HUES64 (cell line): ENCODE data around the gene LMO7.
"Not testable (repeated sequence)": the region's sequence is repeated elsewhere in the genome, so short reads cannot be mapped to it uniquely, and the experiment has no call there.

Experiments used
- H3K27ac ChIP-seq: 2 replicates; pipeline ENCODE4 v1.7.0; 2013; ENCODE audit warnings: low read depth, low read length, inconsistent platforms
- H3K27me3 ChIP-seq: 2 replicates; pipeline ENCODE4 v1.6.1; 2013; ENCODE audit warnings: mild to moderate bottlenecking, low read length; ENCODE audit not compliant: insufficient read depth
- H3K36me3 ChIP-seq: 2 replicates; pipeline ENCODE4 v1.6.1; 2013; ENCODE audit warnings: mild to moderate bottlenecking, low read length; ENCODE audit not compliant: insufficient read depth
- H3K4me1 ChIP-seq: 2 replicates; pipeline ENCODE4 v1.6.1; 2013; ENCODE audit warnings: mild to moderate bottlenecking, low read length, moderate library complexity; ENCODE audit not compliant: insufficient read depth
- H3K4me3 ChIP-seq: 2 replicates; pipeline ENCODE4 v1.5.1; 2013; ENCODE audit warnings: mild to moderate bottlenecking, low read length, moderate library complexity
- H3K9ac ChIP-seq: 2 replicates; pipeline ENCODE4 v1.6.1; 2013; ENCODE audit warnings: mild to moderate bottlenecking, low read depth, low read length
- H3K9me3 ChIP-seq: 2 replicates; pipeline ENCODE4 v1.6.1; 2013; ENCODE audit warnings: low read depth, low read length; ENCODE audit not compliant: insufficient read depth
- WGBS: fragments of 150-250, 120-280 bp; methylation state at CpG from one replicate; pipeline ENCODE4 v1.1.7; 2013; ENCODE audit warnings: missing lambda C conversion rate; 5-methylcytosine and 5-hydroxymethylcytosine counted together

LMO7 gene

GRCh38 chr13:75790198-75790970, 154.3 kb downstream of the LMO7 start:
- Histone ChIP-seq H3K4me1 (no peaks in the 10 kb centered on the region), H3K4me3 (no peak overlapping the region), H3K27ac (no peak overlapping the region), H3K9me3 (no peaks in the 10 kb centered on the region), H3K36me3 (no peaks in the 10 kb centered on the region), H3K9ac (no peak overlapping the region), H3K27me3 (no peaks in the 10 kb centered on the region)
- 99% methylated on average over 4 of the region's 4 CpGs for WGBS

- Histone ChIP-seq H3K9ac (no peak overlapping the region), H3K9me3 (no peaks in the 10 kb centered on the region), H3K27ac (no peak overlapping the region), H3K4me3 (no peak overlapping the region), H3K36me3 (no peaks in the 10 kb centered on the region), H3K4me1 (0 out of 2 replicates have a peak, but pooled peaks cover 2% of the 10 kb centered on the region), H3K27me3 (no peaks in the 10 kb centered on the region)
- WGBS, result 89% methylated on average over 3 of the region's 3 CpGs
Measured at GRCh38 chr13:75792526-75793187, 156.5 kb downstream of the LMO7 start.

GRCh38 chr13:75793188-75793567, 157.0 kb downstream of the LMO7 start:
- H3K4me1 ChIP-seq, H3K27me3 ChIP-seq, H3K9me3 ChIP-seq, H3K27ac ChIP-seq, H3K36me3 ChIP-seq, H3K9ac ChIP-seq, H3K4me3 ChIP-seq: not testable (repeated sequence)
- 93% methylated on average over 9 of the region's 9 CpGs for WGBS

GRCh38 chr13:75794663-75795062, 158.5 kb downstream of the LMO7 start:
- H3K27me3 ChIP-seq, result no peaks in the 10 kb centered on the region
- WGBS, result 100% methylated on average over 1 of the region's 1 CpG

GRCh38 chr13:75795274-75795673, 159.1 kb downstream of the LMO7 start:
- WGBS, result 84% methylated on average over 1 of the region's 2 CpGs
- Histone ChIP-seq H3K4me1 (peaks cover 4% of the 10 kb centered on the region), H3K27me3 (no peaks in the 10 kb centered on the region)

More at GRCh38 chr13:75794663-75795062, 158.5 kb downstream of the LMO7 start:
- Histone ChIP-seq H3K9me3 (no peaks in the 10 kb centered on the region), H3K4me1 (0 out of 2 replicates have a peak, but pooled peaks cover 2% of the 10 kb centered on the region), H3K27ac (no peak overlapping the region), H3K9ac (no peak overlapping the region), H3K36me3 (no peaks in the 10 kb centered on the region), H3K4me3 (no peak overlapping the region)

GRCh38 chr13:75796825-75797224, 160.7 kb downstream of the LMO7 start:
- Histone ChIP-seq H3K36me3 (no peaks in the 10 kb centered on the region), H3K9me3 (no peaks in the 10 kb centered on the region), H3K27me3 (no peaks in the 10 kb centered on the region), H3K27ac (no peak overlapping the region), H3K9ac (no peak overlapping the region), H3K4me1 (peaks cover 18% of the 10 kb centered on the region), H3K4me3 (no peak overlapping the region)
- 100% methylated on average over 2 of the region's 5 CpGs for WGBS

More at GRCh38 chr13:75795274-75795673, 159.1 kb downstream of the LMO7 start:
- Histone ChIP-seq H3K36me3 (no peaks in the 10 kb centered on the region), H3K9me3 (no peaks in the 10 kb centered on the region), H3K9ac (no peak overlapping the region), H3K27ac (no peak overlapping the region), H3K4me3 (no peak overlapping the region)

GRCh38 chr13:75797239-75797638, 161.1 kb downstream of the LMO7 start:
- Histone ChIP-seq H3K36me3 (no peaks in the 10 kb centered on the region), H3K27ac (no peak overlapping the region)
- WGBS, result 95% methylated on average over 2 of the region's 2 CpGs

GRCh38 chr13:75797719-75798118, 161.6 kb downstream of the LMO7 start:
- H3K36me3 ChIP-seq, result no peaks in the 10 kb centered on the region
- no peak overlapping the region for H3K27ac ChIP-seq
- no peaks in the 10 kb centered on the region for H3K27me3 ChIP-seq
- H3K9me3 ChIP-seq, result no peaks in the 10 kb centered on the region
- peaks cover 26% of the 10 kb centered on the region for H3K4me1 ChIP-seq
- no peak overlapping the region for H3K9ac ChIP-seq
- no peak overlapping the region for H3K4me3 ChIP-seq
- WGBS, result 100% methylated on average over 2 of the region's 2 CpGs

More at GRCh38 chr13:75797239-75797638, 161.1 kb downstream of the LMO7 start:
- Histone ChIP-seq H3K9me3 (no peaks in the 10 kb centered on the region), H3K27me3 (no peaks in the 10 kb centered on the region), H3K4me3 (no peak overlapping the region), H3K4me1 (peaks cover 22% of the 10 kb centered on the region), H3K9ac (no peak overlapping the region)

- no peaks in the 10 kb centered on the region for H3K36me3 ChIP-seq
- no peak overlapping the region for H3K27ac ChIP-seq
- H3K27me3 ChIP-seq, result no peaks in the 10 kb centered on the region
- WGBS, result 96% methylated on average over 7 of the region's 7 CpGs
- H3K9me3 ChIP-seq, result no peaks in the 10 kb centered on the region
- no peak overlapping the region for H3K4me3 ChIP-seq
- H3K4me1 ChIP-seq, result peaks cover 34% of the 10 kb centered on the region
- no peak overlapping the region for H3K9ac ChIP-seq
Measured at GRCh38 chr13:75798353-75799255, 162.5 kb downstream of the LMO7 start.

- Histone ChIP-seq H3K4me1 (peaks cover 49% of the 10 kb centered on the region), H3K4me3 (no peak overlapping the region), H3K9ac (no peak overlapping the region), H3K36me3 (no peaks in the 10 kb centered on the region), H3K27ac (no peak overlapping the region), H3K9me3 (no peaks in the 10 kb centered on the region), H3K27me3 (no peaks in the 10 kb centered on the region)
- WGBS, result 62% methylated on average over 8 of the region's 9 CpGs
Measured at GRCh38 chr13:75800545-75800944, 164.4 kb downstream of the LMO7 start.
